NCI-H146 treated with DMSO at 0.1 percent for 48 hours (cell line): ENCODE measurements around the gene C5.

ENCODE experiments used
- DNase-seq: peaks from one replicate; lab custom pipeline; 2025; ENCODE audit not compliant: unreplicated experiment; lab: John Stamatoyannopoulos, UW

Gene C5

GRCh38 chr9:120944434-120944843 lies 105.6 kb downstream of the C5 start:
- no peak for DNase-seq

GRCh38 chr9:120942186-120943001 lies 107.7 kb downstream of the C5 start:
- no peak for DNase-seq

- DNase-seq = no peak
Measured at GRCh38 chr9:120941046-120941770, 108.9 kb downstream of the C5 start.

GRCh38 chr9:120940573-120940972 lies 109.5 kb downstream of the C5 start:
- no peak for DNase-seq

GRCh38 chr9:120938851-120939250 lies 111.2 kb downstream of the C5 start:
- no peak for DNase-seq

GRCh38 chr9:120937596-120937995 lies 112.5 kb downstream of the C5 start:
- DNase-seq = no peak

GRCh38 chr9:120937127-120937526 lies 112.9 kb downstream of the C5 start:
- no peak for DNase-seq

GRCh38 chr9:120936764-120937122 lies 113.3 kb downstream of the C5 start:
- DNase-seq = no peak

GRCh38 chr9:120936011-120936763 lies 113.9 kb downstream of the C5 start:
- peak; percentile 20 for DNase-seq

- no peak for DNase-seq
Measured at GRCh38 chr9:120935383-120935857, 114.7 kb downstream of the C5 start.

- DNase-seq = no peak
Measured at GRCh38 chr9:120934281-120934680, 115.8 kb downstream of the C5 start.

- DNase-seq = no peak
Measured at GRCh38 chr9:120933310-120934055, 116.6 kb downstream of the C5 start.

GRCh38 chr9:120932086-120932823 lies 117.8 kb downstream of the C5 start:
- no peak for DNase-seq

- no peak for DNase-seq
Measured at GRCh38 chr9:120931231-120932085, 118.6 kb downstream of the C5 start.

GRCh38 chr9:120929229-120929791 lies 120.8 kb downstream of the C5 start:
- no peak for DNase-seq

GRCh38 chr9:120928483-120929228 lies 121.4 kb downstream of the C5 start:
- DNase-seq = peak; percentile 8

GRCh38 chr9:120928015-120928482 lies 122.0 kb downstream of the C5 start:
- no peak for DNase-seq
